Measurements from ENCODE around the gene TMEM63C.

- TF ChIP-seq POLR2AphosphoS5 (IDR thresholded peaks at IDR 0.05; ENCODE audit: low read depth, low read length) (no peak), POLR2A (IDR thresholded peaks at IDR 0.05; ENCODE audit: low read depth, low read length) (no peak)
These were observed 100.3 kb downstream of the TMEM63C start for GRCh38 chr14:77281852-77282410.
